Ishikawa (cell line): Measurements from ENCODE around the gene BFSP1.

Experiments used
- CEBPB ChIP-seq: IDR thresholded peaks from 2 replicates; pipeline ENCODE4 v1.6.1; 2012
- CREB1 ChIP-seq: IDR thresholded peaks from 2 replicates; pipeline ENCODE4 v1.6.1; 2012; ENCODE audit warnings: low read depth
- EP300 ChIP-seq: IDR thresholded peaks from 2 replicates; pipeline ENCODE4 v1.6.1; 2012; ENCODE audit warnings: borderline replicate concordance
- FOXM1 ChIP-seq: IDR thresholded peaks from 2 replicates; pipeline ENCODE4 v1.6.1; 2012; ENCODE audit warnings: low read depth, borderline replicate concordance
- MAX ChIP-seq: IDR thresholded peaks from 2 replicates; pipeline ENCODE4 v1.6.1; 2012
- NFIC ChIP-seq: IDR thresholded peaks from 2 replicates; pipeline ENCODE4 v1.6.1; 2012
- RAD21 ChIP-seq: IDR thresholded peaks from 2 replicates; pipeline ENCODE4 v1.6.1; 2012; ENCODE audit warnings: low read depth
- REST ChIP-seq: IDR thresholded peaks from 2 replicates; pipeline ENCODE4 v1.6.1; 2012; ENCODE audit warnings: low read depth, mild to moderate bottlenecking
- TAF1 ChIP-seq: IDR thresholded peaks from 2 replicates; pipeline ENCODE4 v1.6.1; 2012; ENCODE audit warnings: low read depth, mild to moderate bottlenecking
- TCF12 ChIP-seq: IDR thresholded peaks from 2 replicates; pipeline ENCODE4 v1.6.1; 2012; ENCODE audit warnings: low read depth
- TEAD4 ChIP-seq: IDR thresholded peaks from 2 replicates; pipeline ENCODE4 v1.6.1; 2012
- USF1 ChIP-seq: IDR thresholded peaks from 2 replicates; pipeline ENCODE4 v1.6.1; 2012
- YY1 ChIP-seq: IDR thresholded peaks from 2 replicates; pipeline ENCODE4 v1.6.1; 2012; ENCODE audit warnings: low read depth

GRCh38 chr20:17510548-17510947 is 20.6 kb downstream of the BFSP1 start:
- TF ChIP-seq CREB1 (no peak), RAD21 (no peak), TEAD4 (no peak), NFIC (no peak), FOXM1 (no peak), TAF1 (no peak), REST (no peak), EP300 (no peak), USF1 (no peak), CEBPB (no peak), TCF12 (no peak), YY1 (no peak), MAX (no peak)
